Type B pancreatic cell (in vitro differentiated cells): ENCODE data around the gene BCAS3. TPM values are rescaled to one million over a fixed set of nuclear protein-coding genes. Genes with fewer than 3 reads are reported as not detected.

Experiments used
- DNase-seq: peaks from one replicate; pipeline ENCODE4 v3.0.0; 2021; ENCODE audit warnings: mixed read lengths; ENCODE audit not compliant: unreplicated experiment; ENCODE audit errors: extremely low spot score
- H3K27ac Mint-ChIP-seq: 2 replicates; pipeline ENCODE4 v1.8.0; 2021; ENCODE audit warnings: mild to moderate bottlenecking, mixed read lengths
- H3K27me3 Mint-ChIP-seq: 2 replicates; pipeline ENCODE4 v1.8.0; 2021; ENCODE audit warnings: mixed read lengths
- H3K36me3 Mint-ChIP-seq: 2 replicates; pipeline ENCODE4 v1.8.0; 2021; ENCODE audit warnings: mixed read lengths
- H3K4me1 Mint-ChIP-seq: one replicate; pipeline ENCODE4 v1.8.0; 2021; ENCODE audit warnings: mixed read lengths; ENCODE audit not compliant: unreplicated experiment
- H3K4me3 Mint-ChIP-seq: 2 replicates; pipeline ENCODE4 v1.8.0; 2021; ENCODE audit warnings: mild to moderate bottlenecking, mixed read lengths
- H3K9me3 Mint-ChIP-seq: 2 replicates; pipeline ENCODE4 v1.8.0; 2021; ENCODE audit warnings: mixed read lengths
- total RNA-seq: library from RNA; stranded (reverse); gene quantifications from 2 replicates; pipeline ENCODE4 v1.2.1, GENCODE V29; 2021; ENCODE audit warnings: low replicate concordance
- TF ChIP-seq, protein P1 (sequence below): fragments of 200-600 bp; sonication (generic); conservative IDR thresholded peaks from 2 replicates; pipeline ENCODE4 v1.5.0; 2021; ENCODE audit warnings: antibody characterized with exemption, mild to moderate bottlenecking

BCAS3 gene
- total RNA-seq, 1 donor from 2014 or later: 23.0 TPM

DNA sequence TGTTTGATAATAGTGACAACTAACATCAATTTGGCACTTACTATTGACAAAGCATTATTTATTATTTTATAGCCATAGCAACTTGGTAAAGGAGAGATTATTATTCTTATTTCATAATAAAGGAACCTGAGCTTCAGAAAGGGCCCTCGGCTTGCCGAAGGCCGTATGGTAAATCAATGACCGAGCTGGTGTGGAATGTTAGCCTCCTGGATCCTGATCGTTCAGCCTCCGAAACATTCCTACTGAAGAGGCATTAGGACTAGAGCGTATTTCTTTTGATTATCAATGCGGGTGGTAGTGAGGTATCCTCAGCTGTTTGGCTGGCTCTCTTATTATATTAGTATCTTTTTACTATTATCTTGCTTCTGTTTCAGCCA, 522.7 kb downstream of the BCAS3 start:
- peaks cover 47% of the 10 kb centered on the region for H3K4me1 Mint-ChIP-seq
- H3K4me3 Mint-ChIP-seq: no peak overlapping the region
- H3K27me3 Mint-ChIP-seq: no peaks in the 10 kb centered on the region
- TF ChIP-seq, protein P1, sequence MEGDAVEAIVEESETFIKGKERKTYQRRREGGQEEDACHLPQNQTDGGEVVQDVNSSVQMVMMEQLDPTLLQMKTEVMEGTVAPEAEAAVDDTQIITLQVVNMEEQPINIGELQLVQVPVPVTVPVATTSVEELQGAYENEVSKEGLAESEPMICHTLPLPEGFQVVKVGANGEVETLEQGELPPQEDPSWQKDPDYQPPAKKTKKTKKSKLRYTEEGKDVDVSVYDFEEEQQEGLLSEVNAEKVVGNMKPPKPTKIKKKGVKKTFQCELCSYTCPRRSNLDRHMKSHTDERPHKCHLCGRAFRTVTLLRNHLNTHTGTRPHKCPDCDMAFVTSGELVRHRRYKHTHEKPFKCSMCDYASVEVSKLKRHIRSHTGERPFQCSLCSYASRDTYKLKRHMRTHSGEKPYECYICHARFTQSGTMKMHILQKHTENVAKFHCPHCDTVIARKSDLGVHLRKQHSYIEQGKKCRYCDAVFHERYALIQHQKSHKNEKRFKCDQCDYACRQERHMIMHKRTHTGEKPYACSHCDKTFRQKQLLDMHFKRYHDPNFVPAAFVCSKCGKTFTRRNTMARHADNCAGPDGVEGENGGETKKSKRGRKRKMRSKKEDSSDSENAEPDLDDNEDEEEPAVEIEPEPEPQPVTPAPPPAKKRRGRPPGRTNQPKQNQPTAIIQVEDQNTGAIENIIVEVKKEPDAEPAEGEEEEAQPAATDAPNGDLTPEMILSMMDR: no peak
- no peak for DNase-seq
- peak overlapping the region; percentile 74 for H3K27ac Mint-ChIP-seq
- no peaks in the 10 kb centered on the region for H3K9me3 Mint-ChIP-seq
- no peaks in the 10 kb centered on the region for H3K36me3 Mint-ChIP-seq

DNA sequence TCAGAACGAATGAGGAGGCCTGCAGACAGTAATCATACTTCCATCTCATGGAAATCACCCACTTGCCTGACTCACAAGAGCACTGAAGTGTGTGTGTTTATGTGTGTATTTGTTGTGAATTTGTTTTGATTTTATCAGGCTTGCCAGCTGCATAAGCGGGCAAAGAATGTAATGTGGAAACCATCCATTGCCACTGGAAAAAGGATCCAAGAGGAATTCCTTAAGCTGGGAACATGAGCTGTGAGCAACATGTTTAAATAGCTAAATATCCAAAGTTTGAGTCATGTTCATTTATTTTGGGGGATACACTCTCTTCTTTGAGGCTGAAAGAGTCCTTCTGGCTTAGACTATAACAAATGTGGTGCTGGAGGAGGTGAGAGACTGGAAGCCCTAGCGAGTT, 523.6 kb downstream of the BCAS3 start:
- no peak for DNase-seq
- Mint-ChIP-seq H3K27ac (no peak overlapping the region), H3K4me1 (peaks cover 52% of the 10 kb centered on the region)

GRCh38 chr17:61202564-61202963, 524.9 kb downstream of the BCAS3 start:
- Mint-ChIP-seq H3K4me3 (no peak overlapping the region), H3K9me3 (no peaks in the 10 kb centered on the region), H3K27ac (no peak overlapping the region), H3K4me1 (peaks cover 44% of the 10 kb centered on the region), H3K36me3 (no peaks in the 10 kb centered on the region), H3K27me3 (no peaks in the 10 kb centered on the region)
- TF ChIP-seq, protein P1: no peak
- DNase-seq: no peak

More for the DNA sequence above, 523.6 kb downstream of the BCAS3 start:
- TF ChIP-seq, protein P1: no peak
- no peaks in the 10 kb centered on the region for H3K9me3 Mint-ChIP-seq
- no peak overlapping the region for H3K4me3 Mint-ChIP-seq
- H3K36me3 Mint-ChIP-seq: no peaks in the 10 kb centered on the region
- H3K27me3 Mint-ChIP-seq: no peaks in the 10 kb centered on the region

DNA sequence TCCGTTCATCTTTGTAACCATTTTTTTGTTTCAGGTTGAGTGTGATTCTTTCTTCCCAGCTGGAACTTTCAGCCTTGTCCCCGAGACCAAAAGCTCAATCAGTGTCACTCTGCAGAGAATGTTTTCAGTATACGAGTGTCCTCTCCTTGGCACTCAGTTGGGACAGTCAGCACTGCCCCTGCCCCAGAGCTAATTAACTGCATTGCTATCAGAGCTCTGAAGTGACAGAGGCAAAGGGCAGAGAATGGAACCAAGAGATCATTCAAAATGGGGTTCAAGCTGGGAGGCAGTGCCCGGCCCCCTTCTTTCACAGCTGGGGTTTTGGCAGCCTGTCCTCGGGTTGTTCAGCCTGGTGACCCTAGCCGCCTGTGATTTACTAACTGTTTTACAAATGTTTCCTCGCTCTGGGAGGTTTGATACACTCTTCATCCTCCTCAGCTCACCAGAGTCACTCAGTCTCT, 526.0 kb downstream of the BCAS3 start:
- peak overlapping the region; percentile 14 for H3K4me3 Mint-ChIP-seq
- H3K9me3 Mint-ChIP-seq: no peaks in the 10 kb centered on the region
- no peaks in the 10 kb centered on the region for H3K27me3 Mint-ChIP-seq
- peak overlapping the region; percentile 12 for H3K27ac Mint-ChIP-seq
- TF ChIP-seq, protein P1: no peak
- no peaks in the 10 kb centered on the region for H3K36me3 Mint-ChIP-seq
- DNase-seq: no peak
- peaks cover 55% of the 10 kb centered on the region for H3K4me1 Mint-ChIP-seq

- Mint-ChIP-seq H3K27ac (no peak overlapping the region), H3K36me3 (no peaks in the 10 kb centered on the region), H3K4me3 (no peak overlapping the region), H3K4me1 (peaks cover 58% of the 10 kb centered on the region), H3K27me3 (no peaks in the 10 kb centered on the region), H3K9me3 (no peaks in the 10 kb centered on the region)
- TF ChIP-seq, protein P1: no peak
- DNase-seq: no peak
These were observed 526.8 kb downstream of the BCAS3 start for GRCh38 chr17:61204456-61204855.

GRCh38 chr17:61205401-61205800, 527.8 kb downstream of the BCAS3 start:
- Mint-ChIP-seq H3K27me3 (no peaks in the 10 kb centered on the region), H3K4me3 (no peak overlapping the region), H3K27ac (no peak overlapping the region), H3K36me3 (no peaks in the 10 kb centered on the region), H3K4me1 (peaks cover 58% of the 10 kb centered on the region), H3K9me3 (no peaks in the 10 kb centered on the region)
- TF ChIP-seq, protein P1: no peak
- DNase-seq: no peak
